ENCODE results near the gene CEP295NL. TPM values are rescaled to one million over a fixed set of nuclear protein-coding genes. Genes with fewer than 3 reads are reported as not detected.
"Not testable (repeated sequence)": the region's sequence is repeated elsewhere in the genome, so short reads cannot be mapped to it uniquely, and the experiment has no call there.

The CEP295NL gene
- total and polyA plus RNA-seq, 3 experiments from 2014 or later: not detected

DNA sequence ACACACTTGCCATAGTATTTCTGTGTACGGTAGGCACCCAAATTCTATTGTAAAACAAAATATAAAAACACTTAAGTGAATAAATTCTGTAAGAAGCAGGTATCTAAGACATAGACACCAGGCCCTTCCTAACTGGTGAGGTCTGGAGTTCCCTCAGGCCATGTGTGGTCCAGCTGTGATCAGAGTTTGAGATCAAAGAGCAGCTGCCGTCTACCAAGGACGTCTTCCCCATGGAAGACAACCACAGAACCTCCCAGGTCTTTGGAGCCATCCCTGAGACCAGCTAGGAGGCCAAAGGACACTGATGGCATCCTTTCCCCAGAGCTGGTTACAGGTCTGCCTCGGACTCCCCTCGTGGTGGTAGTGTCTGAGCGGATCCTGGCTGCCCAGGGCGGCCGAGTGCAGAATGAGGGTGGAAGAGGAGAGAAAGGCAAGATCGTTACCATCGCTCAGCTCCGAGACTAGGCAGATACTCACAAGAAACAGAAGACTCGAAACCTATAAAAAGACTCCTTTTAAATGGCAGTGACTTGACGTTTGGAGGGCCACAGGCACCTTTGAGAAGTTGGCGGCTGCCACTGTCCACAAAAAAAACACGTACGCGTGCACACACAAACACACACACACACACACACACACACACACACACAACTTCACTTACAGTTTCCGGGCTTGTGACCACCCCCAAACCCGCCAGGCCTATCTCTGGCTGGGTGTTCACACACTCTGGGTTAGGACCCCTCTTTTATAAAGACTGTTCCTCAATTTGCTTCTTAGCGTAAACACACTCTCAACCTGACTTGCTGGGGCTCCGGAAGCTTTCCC lies 14.7 kb upstream of the CEP295NL start:
- Histone ChIP-seq H3K9me3 (ENCODE audit: low read length) (no peaks in the 10 kb centered on the region), H3K36me3 (ENCODE audit: insufficient read depth, low read length) (no peaks in the 10 kb centered on the region), H3K4me3 (ENCODE audit: low read length) (no peak overlapping the region), H3K27me3 (ENCODE audit: insufficient read depth, low read length, poor library complexity, severe bottlenecking) (no peaks in the 10 kb centered on the region), H3K4me1 (ENCODE audit: insufficient read depth, low read length) (no peaks in the 10 kb centered on the region), H3K27ac (ENCODE audit: low read depth, low read length) (no peak overlapping the region)
- no peak overlapping the region for H3K4me3 Mint-ChIP-seq
- no peaks in the 10 kb centered on the region for H3K36me3 Mint-ChIP-seq
- H3K27me3 Mint-ChIP-seq: peaks cover 14 to 27% of the 10 kb centered on the region in 2 donors
- DNase-seq: peak in 1 of 5 donors; percentile 15
- CTCF ChIA-PET: no interaction called here
- H3K4me1 Mint-ChIP-seq: no peaks in the 10 kb centered on the region
- POLR2A ChIA-PET: no interaction called here
- peaks cover 0 to 4% (median 0%) of the 10 kb centered on the region in 5 donors for H3K9me3 Mint-ChIP-seq
- H3K27ac Mint-ChIP-seq: peak overlapping the region in 1 of 8 donors; percentile 96

- peaks cover 11 to 27% of the 10 kb centered on the region in 2 donors for H3K27me3 Mint-ChIP-seq
- no peaks in the 10 kb centered on the region for H3K36me3 ChIP-seq (ENCODE audit: insufficient read depth, low read length)
- peak in 1 of 5 donors; percentile 42 for DNase-seq
- CTCF ChIA-PET: interaction anchor here (1.3 kb wide), 1 partner anchor 55 kb away, joined by 4 read pairs; no protein-coding TSS in a partner anchor
- no peaks in the 10 kb centered on the region for H3K9me3 ChIP-seq (ENCODE audit: low read length)
- no peaks in the 10 kb centered on the region for H3K27me3 ChIP-seq (ENCODE audit: insufficient read depth, low read length, poor library complexity, severe bottlenecking)
- peaks cover 0 to 4% (median 0%) of the 10 kb centered on the region in 5 donors for H3K9me3 Mint-ChIP-seq
- H3K4me1 ChIP-seq (ENCODE audit: insufficient read depth, low read length): no peaks in the 10 kb centered on the region
- no peaks in the 10 kb centered on the region for H3K4me1 Mint-ChIP-seq
- H3K4me3 Mint-ChIP-seq: peak overlapping the region in 1 of 7 donors; percentile 23
- no peak overlapping the region for H3K4me3 ChIP-seq (ENCODE audit: low read length)
- H3K36me3 Mint-ChIP-seq: no peaks in the 10 kb centered on the region
- POLR2A ChIA-PET: no interaction called here
- no peak overlapping the region for H3K27ac ChIP-seq (ENCODE audit: low read depth, low read length)
- no peak overlapping the region for H3K27ac Mint-ChIP-seq
These were observed 13.1 kb upstream of the CEP295NL start for GRCh38 chr17:78915872-78916632.

GRCh38 chr17:78913115-78913514 lies 10.1 kb upstream of the CEP295NL start:
- no peak overlapping the region for H3K4me3 Mint-ChIP-seq
- peaks cover 13 to 30% of the 10 kb centered on the region in 2 donors for H3K27me3 Mint-ChIP-seq
- H3K27ac Mint-ChIP-seq: no peak overlapping the region
- CTCF ChIA-PET: no interaction called here
- Histone ChIP-seq H3K27ac (ENCODE audit: low read depth, low read length) (no peak overlapping the region), H3K9me3 (ENCODE audit: low read length) (no peaks in the 10 kb centered on the region), H3K36me3 (ENCODE audit: insufficient read depth, low read length) (no peaks in the 10 kb centered on the region), H3K4me1 (ENCODE audit: insufficient read depth, low read length) (no peaks in the 10 kb centered on the region), H3K27me3 (ENCODE audit: insufficient read depth, low read length, poor library complexity, severe bottlenecking) (no peaks in the 10 kb centered on the region), H3K4me3 (ENCODE audit: low read length) (no peak overlapping the region)
- POLR2A ChIA-PET: no interaction called here
- no peaks in the 10 kb centered on the region for H3K9me3 Mint-ChIP-seq
- DNase-seq: no peak
- no peaks in the 10 kb centered on the region for H3K4me1 Mint-ChIP-seq
- peaks cover 0 to 3% (median 0%) of the 10 kb centered on the region in 3 donors for H3K36me3 Mint-ChIP-seq

DNA sequence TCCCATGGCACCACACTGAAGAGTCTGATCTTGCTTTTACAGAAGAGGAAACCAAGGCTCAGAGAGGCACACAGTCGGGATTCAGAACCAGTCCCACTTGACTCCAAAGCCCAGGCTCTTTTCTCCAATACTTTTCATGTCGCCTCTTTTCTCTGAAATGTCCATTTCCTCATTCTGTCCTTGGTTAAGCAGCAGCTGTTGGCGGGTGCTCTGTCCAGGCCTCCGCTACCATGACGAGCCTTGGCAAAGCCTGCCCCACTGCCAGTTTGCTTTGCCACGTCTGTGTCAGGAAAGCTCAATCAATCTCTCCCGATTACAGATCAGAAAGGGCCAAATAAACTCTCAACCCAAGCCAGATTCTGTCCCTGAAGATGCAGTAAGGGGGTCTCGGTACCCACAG lies 9.1 kb upstream of the CEP295NL start:
- H3K4me1 Mint-ChIP-seq: no peaks in the 10 kb centered on the region
- Histone ChIP-seq H3K36me3 (ENCODE audit: insufficient read depth, low read length) (no peaks in the 10 kb centered on the region), H3K4me1 (ENCODE audit: insufficient read depth, low read length) (no peaks in the 10 kb centered on the region), H3K4me3 (ENCODE audit: low read length) (no peak overlapping the region), H3K27ac (ENCODE audit: low read depth, low read length) (no peak overlapping the region), H3K27me3 (ENCODE audit: insufficient read depth, low read length, poor library complexity, severe bottlenecking) (no peaks in the 10 kb centered on the region), H3K9me3 (ENCODE audit: low read length) (no peaks in the 10 kb centered on the region)
- H3K9me3 Mint-ChIP-seq: no peaks in the 10 kb centered on the region
- peaks cover 11 to 23% of the 10 kb centered on the region in 2 donors for H3K27me3 Mint-ChIP-seq
- POLR2A ChIA-PET: no interaction called here
- H3K4me3 Mint-ChIP-seq: no peak overlapping the region
- CTCF ChIA-PET: no interaction called here
- DNase-seq: no peak
- no peak overlapping the region for H3K27ac Mint-ChIP-seq
- H3K36me3 Mint-ChIP-seq: peaks cover 0 to 3% (median 0%) of the 10 kb centered on the region in 3 donors

- H3K9me3 Mint-ChIP-seq, POLR2A ChIA-PET: not testable (repeated sequence)
These were observed 8.5 kb upstream of the CEP295NL start for GRCh38 chr17:78911543-78911942.

DNA sequence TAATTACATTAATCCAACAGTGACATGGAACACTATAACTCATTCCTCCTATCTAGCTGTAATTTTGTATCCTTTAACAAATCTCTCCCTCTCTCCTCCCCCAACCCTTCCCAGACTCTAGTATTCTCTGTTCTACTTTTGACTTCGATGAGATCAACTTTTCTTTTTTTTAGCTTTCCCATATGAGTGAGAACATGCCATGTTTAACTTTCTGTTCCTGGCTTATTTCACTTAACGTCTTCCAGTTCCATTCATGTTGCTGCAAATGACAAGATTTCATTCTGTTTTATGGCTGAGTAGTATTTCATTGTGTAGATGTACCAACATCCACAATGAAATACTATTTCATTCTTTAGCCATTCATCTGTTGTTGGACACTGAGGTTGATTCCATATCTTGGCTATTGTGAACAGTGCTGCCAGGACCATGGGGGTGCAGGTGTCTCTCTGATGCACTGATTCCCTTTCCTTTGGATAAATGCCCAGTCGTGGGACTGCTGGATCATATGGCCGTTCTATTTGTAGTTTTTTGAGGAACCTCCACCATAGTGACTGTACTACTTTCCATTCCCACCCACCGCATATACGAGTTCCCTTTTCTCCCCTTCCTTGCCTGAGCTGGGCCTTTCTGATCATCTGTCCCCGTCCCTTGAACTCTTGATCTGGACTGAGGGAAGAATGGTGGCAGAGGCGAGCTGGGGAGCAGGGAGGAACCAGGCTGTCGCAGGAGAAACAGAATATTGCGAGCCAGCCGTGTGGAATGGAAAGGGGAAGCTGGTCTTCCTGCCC lies 7.7 kb upstream of the CEP295NL start:
- ChIA-PET CTCF (interaction anchor here (0.9 kb wide), 1 partner anchor 524 kb away, joined by 3 read pairs; no protein-coding TSS in a partner anchor), POLR2A (no interaction called here)
- Mint-ChIP-seq H3K4me3 (no peak overlapping the region), H3K4me1 (no peaks in the 10 kb centered on the region), H3K27me3 (peaks cover 4 to 16% of the 10 kb centered on the region in 2 donors), H3K27ac (peak overlapping the region in 1 of 8 donors; percentile 52), H3K36me3 (peaks cover 0 to 3% (median 0%) of the 10 kb centered on the region in 3 donors), H3K9me3 (no peaks in the 10 kb centered on the region)
- no peaks in the 10 kb centered on the region for H3K36me3 ChIP-seq (ENCODE audit: insufficient read depth, low read length)
- DNase-seq: no peak
- no peaks in the 10 kb centered on the region for H3K9me3 ChIP-seq (ENCODE audit: low read length)
- no peaks in the 10 kb centered on the region for H3K27me3 ChIP-seq (ENCODE audit: insufficient read depth, low read length, poor library complexity, severe bottlenecking)
- H3K4me3 ChIP-seq (ENCODE audit: low read length): no peak overlapping the region
- no peak overlapping the region for H3K27ac ChIP-seq (ENCODE audit: low read depth, low read length)
- H3K4me1 ChIP-seq (ENCODE audit: insufficient read depth, low read length): no peaks in the 10 kb centered on the region

More at GRCh38 chr17:78911543-78911942, 8.5 kb upstream of the CEP295NL start:
- H3K4me1 ChIP-seq (ENCODE audit: insufficient read depth, low read length); H3K4me3 ChIP-seq (ENCODE audit: low read length); H3K27ac Mint-ChIP-seq; H3K36me3 Mint-ChIP-seq; CTCF ChIA-PET; H3K36me3 ChIP-seq (ENCODE audit: insufficient read depth, low read length); H3K27ac ChIP-seq (ENCODE audit: low read depth, low read length); H3K4me1 Mint-ChIP-seq; H3K9me3 ChIP-seq (ENCODE audit: low read length); H3K4me3 Mint-ChIP-seq; DNase-seq; H3K27me3 ChIP-seq (ENCODE audit: insufficient read depth, low read length, poor library complexity, severe bottlenecking): not testable (repeated sequence)
- H3K27me3 Mint-ChIP-seq: peaks cover 8 to 21% of the 10 kb centered on the region in 2 donors

DNA sequence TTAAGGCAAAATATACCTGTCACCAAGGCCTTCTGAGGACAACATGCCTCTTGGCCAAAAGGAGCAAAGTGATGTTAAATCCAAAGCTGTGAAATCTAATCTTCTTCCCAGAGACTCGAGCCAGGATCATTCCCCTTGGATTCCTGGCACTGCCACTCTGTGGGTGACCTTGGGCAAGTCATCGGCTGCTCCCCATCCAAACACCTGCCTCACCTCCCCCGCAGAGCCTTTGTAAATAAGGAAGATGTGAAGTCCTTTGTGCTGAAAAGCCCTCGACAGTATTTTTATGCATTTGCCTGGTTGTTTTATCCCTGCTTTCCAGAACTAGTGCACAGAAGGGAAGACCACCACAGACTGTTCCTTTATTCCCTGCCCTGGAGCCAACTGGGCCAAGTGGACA lies 5.4 kb upstream of the CEP295NL start:
- ChIA-PET CTCF (no interaction called here), POLR2A (interaction anchor here (0.6 kb wide), 1 partner anchor 21 kb away, joined by 3 read pairs; no protein-coding TSS in a partner anchor)
- H3K4me1 Mint-ChIP-seq: peaks cover 2 to 5% (median 3%) of the 10 kb centered on the region in 3 donors
- no peak overlapping the region for H3K4me3 Mint-ChIP-seq
- Histone ChIP-seq H3K4me1 (ENCODE audit: insufficient read depth, low read length) (no peaks in the 10 kb centered on the region), H3K27me3 (ENCODE audit: insufficient read depth, low read length, poor library complexity, severe bottlenecking) (no peaks in the 10 kb centered on the region), H3K27ac (ENCODE audit: low read depth, low read length) (no peak overlapping the region), H3K9me3 (ENCODE audit: low read length) (no peaks in the 10 kb centered on the region), H3K4me3 (ENCODE audit: low read length) (no peak overlapping the region), H3K36me3 (ENCODE audit: insufficient read depth, low read length) (no peaks in the 10 kb centered on the region)
- H3K36me3 Mint-ChIP-seq: peaks cover 0 to 3% (median 0%) of the 10 kb centered on the region in 3 donors
- H3K9me3 Mint-ChIP-seq: no peaks in the 10 kb centered on the region
- H3K27ac Mint-ChIP-seq: peak overlapping the region in 1 of 8 donors; percentile 47
- no peak for DNase-seq
- H3K27me3 Mint-ChIP-seq: peaks cover 8 to 15% of the 10 kb centered on the region in 2 donors

All from CD8-positive, alpha-beta memory T cell (primary cell).